ENCODE data around the gene INAFM1. TPM values are rescaled to one million over a fixed set of nuclear protein-coding genes. Genes with fewer than 3 reads are reported as not detected.

Gene INAFM1
- total and polyA plus RNA-seq, 4 donors = 1.5 to 2.5 (median 1.9) TPM

DNA sequence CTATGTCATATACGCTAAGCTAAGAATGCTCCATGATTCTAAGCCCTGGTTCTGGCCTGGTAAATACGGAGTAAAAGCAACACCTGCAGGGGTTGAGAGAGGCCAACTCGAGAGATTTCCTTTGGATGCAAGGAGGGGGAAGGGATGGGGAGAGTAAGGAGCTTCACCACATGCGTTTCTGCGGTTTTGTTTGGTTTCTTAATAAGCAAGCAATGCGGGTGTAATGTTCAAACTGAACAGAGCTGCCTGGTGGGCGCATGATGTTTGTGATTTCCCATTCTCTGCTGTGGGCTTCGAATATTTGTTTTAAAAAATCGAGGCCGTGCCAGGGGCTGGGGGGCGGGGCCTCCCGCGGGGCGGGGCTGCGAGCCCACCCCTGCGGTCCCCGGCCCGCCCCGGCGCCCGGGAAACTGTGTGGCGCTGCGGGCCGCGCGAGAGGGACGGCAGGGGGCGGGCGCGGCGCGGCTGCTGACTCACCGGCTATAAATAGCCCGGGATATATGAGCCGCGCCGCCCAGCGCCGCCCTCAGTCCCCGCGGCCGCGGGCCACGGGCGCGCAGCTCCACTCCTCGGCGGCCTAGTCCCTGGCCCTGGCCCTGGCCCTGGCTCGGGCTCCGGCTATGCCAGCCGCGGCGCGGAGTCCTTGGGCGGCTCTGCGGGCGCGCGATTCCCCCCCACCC lies 48.8 kb upstream of the INAFM1 start:
- peaks cover 9 to 35% (median 27%) of the 10 kb centered on the region in 4 donors for H3K4me1 ChIP-seq (ENCODE audit: control insufficient read depth in 4 of 4, insufficient read depth in 4 of 4, low read length in 3 of 4)
- 3% methylated on average over 59 of the region's 59 CpGs for WGBS
- no peaks in the 10 kb centered on the region for H3K27me3 ChIP-seq (ENCODE audit: control insufficient read depth in 4 of 4, insufficient read depth in 4 of 4, low read length in 3 of 4)
- peak overlapping the region; percentile 98 for H3K27ac ChIP-seq (ENCODE audit: low read depth in 1 of 2, low read length in 2 of 2)
- TF ChIP-seq, protein P1, sequence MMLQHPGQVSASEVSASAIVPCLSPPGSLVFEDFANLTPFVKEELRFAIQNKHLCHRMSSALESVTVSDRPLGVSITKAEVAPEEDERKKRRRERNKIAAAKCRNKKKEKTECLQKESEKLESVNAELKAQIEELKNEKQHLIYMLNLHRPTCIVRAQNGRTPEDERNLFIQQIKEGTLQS (IDR thresholded peaks at IDR 0.05) = peak; percentile 20
- peak in 1 of 2 donors; percentile 15 for TF ChIP-seq JUND (IDR thresholded peaks at IDR 0.05)
- TF ChIP-seq, protein P2, sequence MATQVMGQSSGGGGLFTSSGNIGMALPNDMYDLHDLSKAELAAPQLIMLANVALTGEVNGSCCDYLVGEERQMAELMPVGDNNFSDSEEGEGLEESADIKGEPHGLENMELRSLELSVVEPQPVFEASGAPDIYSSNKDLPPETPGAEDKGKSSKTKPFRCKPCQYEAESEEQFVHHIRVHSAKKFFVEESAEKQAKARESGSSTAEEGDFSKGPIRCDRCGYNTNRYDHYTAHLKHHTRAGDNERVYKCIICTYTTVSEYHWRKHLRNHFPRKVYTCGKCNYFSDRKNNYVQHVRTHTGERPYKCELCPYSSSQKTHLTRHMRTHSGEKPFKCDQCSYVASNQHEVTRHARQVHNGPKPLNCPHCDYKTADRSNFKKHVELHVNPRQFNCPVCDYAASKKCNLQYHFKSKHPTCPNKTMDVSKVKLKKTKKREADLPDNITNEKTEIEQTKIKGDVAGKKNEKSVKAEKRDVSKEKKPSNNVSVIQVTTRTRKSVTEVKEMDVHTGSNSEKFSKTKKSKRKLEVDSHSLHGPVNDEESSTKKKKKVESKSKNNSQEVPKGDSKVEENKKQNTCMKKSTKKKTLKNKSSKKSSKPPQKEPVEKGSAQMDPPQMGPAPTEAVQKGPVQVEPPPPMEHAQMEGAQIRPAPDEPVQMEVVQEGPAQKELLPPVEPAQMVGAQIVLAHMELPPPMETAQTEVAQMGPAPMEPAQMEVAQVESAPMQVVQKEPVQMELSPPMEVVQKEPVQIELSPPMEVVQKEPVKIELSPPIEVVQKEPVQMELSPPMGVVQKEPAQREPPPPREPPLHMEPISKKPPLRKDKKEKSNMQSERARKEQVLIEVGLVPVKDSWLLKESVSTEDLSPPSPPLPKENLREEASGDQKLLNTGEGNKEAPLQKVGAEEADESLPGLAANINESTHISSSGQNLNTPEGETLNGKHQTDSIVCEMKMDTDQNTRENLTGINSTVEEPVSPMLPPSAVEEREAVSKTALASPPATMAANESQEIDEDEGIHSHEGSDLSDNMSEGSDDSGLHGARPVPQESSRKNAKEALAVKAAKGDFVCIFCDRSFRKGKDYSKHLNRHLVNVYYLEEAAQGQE (IDR thresholded peaks at IDR 0.05) = peak; percentile 47
- no peak for TF ChIP-seq YY1 (IDR thresholded peaks at IDR 0.05)
- TF ChIP-seq, protein P3, sequence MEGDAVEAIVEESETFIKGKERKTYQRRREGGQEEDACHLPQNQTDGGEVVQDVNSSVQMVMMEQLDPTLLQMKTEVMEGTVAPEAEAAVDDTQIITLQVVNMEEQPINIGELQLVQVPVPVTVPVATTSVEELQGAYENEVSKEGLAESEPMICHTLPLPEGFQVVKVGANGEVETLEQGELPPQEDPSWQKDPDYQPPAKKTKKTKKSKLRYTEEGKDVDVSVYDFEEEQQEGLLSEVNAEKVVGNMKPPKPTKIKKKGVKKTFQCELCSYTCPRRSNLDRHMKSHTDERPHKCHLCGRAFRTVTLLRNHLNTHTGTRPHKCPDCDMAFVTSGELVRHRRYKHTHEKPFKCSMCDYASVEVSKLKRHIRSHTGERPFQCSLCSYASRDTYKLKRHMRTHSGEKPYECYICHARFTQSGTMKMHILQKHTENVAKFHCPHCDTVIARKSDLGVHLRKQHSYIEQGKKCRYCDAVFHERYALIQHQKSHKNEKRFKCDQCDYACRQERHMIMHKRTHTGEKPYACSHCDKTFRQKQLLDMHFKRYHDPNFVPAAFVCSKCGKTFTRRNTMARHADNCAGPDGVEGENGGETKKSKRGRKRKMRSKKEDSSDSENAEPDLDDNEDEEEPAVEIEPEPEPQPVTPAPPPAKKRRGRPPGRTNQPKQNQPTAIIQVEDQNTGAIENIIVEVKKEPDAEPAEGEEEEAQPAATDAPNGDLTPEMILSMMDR (IDR thresholded peaks at IDR 0.05; ENCODE audit: low read depth, low read length, missing input control) = peak; percentile 38
- no peak for TF ChIP-seq FOXA1 (IDR thresholded peaks at IDR 0.05)
- DNase-seq (ENCODE audit: low spot score) = peak; percentile 89
- H3K9me3 ChIP-seq (ENCODE audit: control insufficient read depth in 4 of 4, low read length in 3 of 4) = no peaks in the 10 kb centered on the region
- H3K9ac ChIP-seq (ENCODE audit: low read depth in 1 of 2, low read length in 2 of 2) = peak overlapping the region; percentile 59 to 88
- H3K36me3 ChIP-seq (ENCODE audit: control insufficient read depth in 4 of 4, insufficient read depth in 3 of 4, low read depth in 1 of 4, low read length in 3 of 4) = peaks cover 0 to 6% (median 0%) of the 10 kb centered on the region in 4 donors
- peak overlapping the region in 2 of 3 donors; percentile 32 to 73 for H3K4me3 ChIP-seq (ENCODE audit: low read depth in 1 of 3, low read length in 3 of 3)

DNA sequence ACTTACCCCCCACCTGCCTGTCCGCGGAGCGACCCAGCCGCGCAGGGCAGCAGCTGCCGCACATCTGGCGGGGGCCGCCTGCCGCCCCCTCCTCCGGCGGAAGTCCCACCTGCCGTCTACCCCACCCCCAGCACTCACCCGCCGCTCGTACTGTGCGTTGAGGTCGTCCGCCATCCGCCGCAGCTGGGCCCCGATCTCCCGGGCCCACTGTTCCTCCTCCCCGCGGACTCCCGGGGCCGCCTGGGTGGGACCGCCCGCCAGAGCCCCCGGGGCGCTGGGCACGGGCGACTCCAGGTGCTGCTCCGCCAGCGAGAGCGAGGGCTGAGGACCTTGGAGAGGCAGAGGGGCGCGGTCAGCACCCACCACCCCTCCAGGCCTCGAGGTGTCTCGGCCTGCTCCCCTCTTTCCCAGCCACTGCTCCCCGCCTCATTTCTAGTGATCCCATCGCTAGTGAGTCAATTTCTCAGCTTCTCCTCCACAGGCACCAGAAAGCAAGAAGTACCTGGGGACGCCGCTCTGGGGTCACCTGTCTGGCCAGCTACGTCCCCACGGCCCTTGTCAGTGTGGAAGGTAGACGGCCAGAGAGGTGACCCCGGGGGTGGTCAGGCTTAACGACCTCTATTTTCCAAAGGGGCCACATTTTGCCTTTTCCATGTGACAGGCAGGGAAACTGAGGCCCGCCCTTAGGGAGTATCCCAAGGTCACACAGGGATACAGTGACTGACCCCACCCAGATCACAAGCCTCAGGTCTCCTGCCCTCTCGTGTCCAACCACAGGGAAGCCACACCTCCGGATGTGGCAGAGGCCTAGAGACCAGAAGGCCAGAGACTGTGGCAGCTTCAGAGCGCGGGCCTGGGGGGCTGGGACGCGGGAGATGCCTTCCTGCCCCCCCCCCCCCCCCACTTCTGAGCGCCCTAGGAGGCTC lies 48.0 kb upstream of the INAFM1 start:
- WGBS = 2% methylated on average over 56 of the region's 56 CpGs
- H3K4me3 ChIP-seq (ENCODE audit: low read depth in 1 of 3, low read length in 3 of 3) = peak overlapping the region; percentile 54 to 73 (median 60)
- peaks cover 9 to 40% (median 29%) of the 10 kb centered on the region in 4 donors for H3K4me1 ChIP-seq (ENCODE audit: control insufficient read depth in 4 of 4, insufficient read depth in 4 of 4, low read length in 3 of 4)
- peak overlapping the region; percentile 74 to 88 for H3K9ac ChIP-seq (ENCODE audit: low read depth in 1 of 2, low read length in 2 of 2)
- no peaks in the 10 kb centered on the region for H3K9me3 ChIP-seq (ENCODE audit: control insufficient read depth in 4 of 4, low read length in 3 of 4)
- H3K27ac ChIP-seq (ENCODE audit: low read depth in 1 of 2, low read length in 2 of 2) = peak overlapping the region; percentile 98
- peaks cover 0 to 3% (median 0%) of the 10 kb centered on the region in 4 donors for H3K36me3 ChIP-seq (ENCODE audit: control insufficient read depth in 4 of 4, insufficient read depth in 3 of 4, low read depth in 1 of 4, low read length in 3 of 4)
- peak; percentile 63 for DNase-seq (ENCODE audit: low spot score)
- no peaks in the 10 kb centered on the region for H3K27me3 ChIP-seq (ENCODE audit: control insufficient read depth in 4 of 4, insufficient read depth in 4 of 4, low read length in 3 of 4)
- TF ChIP-seq FOXA2 (IDR thresholded peaks at IDR 0.05) = no peak
- TF ChIP-seq, protein P2 (IDR thresholded peaks at IDR 0.05) = peak; percentile 77
- TF ChIP-seq JUND (IDR thresholded peaks at IDR 0.05) = no peak
- peak; percentile 90 to 93 for TF ChIP-seq RXRA (IDR thresholded peaks at IDR 0.05)
- TF ChIP-seq, protein P1 (IDR thresholded peaks at IDR 0.05) = no peak
- no peak for TF ChIP-seq FOXA1 (IDR thresholded peaks at IDR 0.05)
- TF ChIP-seq GABPA (IDR thresholded peaks at IDR 0.05 in 1 of 2, conservative IDR thresholded peaks at IDR 0.05 in 1 of 2) = peak in 1 of 2 donors; percentile 75
- TF ChIP-seq SP1 (IDR thresholded peaks at IDR 0.05) = peak; percentile 68
- TF ChIP-seq RAD21 (IDR thresholded peaks at IDR 0.05) = no peak
- TF ChIP-seq, protein P3 (IDR thresholded peaks at IDR 0.05; ENCODE audit: low read depth, low read length, missing input control) = no peak
- no peak for TF ChIP-seq HNF4G (IDR thresholded peaks at IDR 0.05)
- TF ChIP-seq, protein P4, sequence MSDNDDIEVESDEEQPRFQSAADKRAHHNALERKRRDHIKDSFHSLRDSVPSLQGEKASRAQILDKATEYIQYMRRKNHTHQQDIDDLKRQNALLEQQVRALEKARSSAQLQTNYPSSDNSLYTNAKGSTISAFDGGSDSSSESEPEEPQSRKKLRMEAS (IDR thresholded peaks at IDR 0.05) = peak; percentile 73
- TF ChIP-seq HNF4A (conservative IDR thresholded peaks at IDR 0.05) = peak; percentile 37 to 38
- TF ChIP-seq NR2F2 (IDR thresholded peaks at IDR 0.05) = peak; percentile 8
- no peak for TF ChIP-seq TAF1 (conservative IDR thresholded peaks at IDR 0.05)

Measured in liver (tissue), 9 donors.